Skeletal muscle tissue (tissue), 4 donors: Measurements from ENCODE around the gene CSGALNACT2. TPM values are rescaled to one million over a fixed set of nuclear protein-coding genes. Genes with fewer than 3 reads are reported as not detected.
A peak's percentile ranks its signal among the peaks of the same experiment; 100 is the strongest.
"Not testable (repeated sequence)": the region's sequence is repeated elsewhere in the genome, so short reads cannot be mapped to it uniquely, and the experiment has no call there.

Experiments
- H3K27ac ChIP-seq: one replicate; pipeline ENCODE4 v1.7.0; 2013; ENCODE audit warnings: mild to moderate bottlenecking, low read depth, low read length, inconsistent platforms
- H3K27me3 ChIP-seq, 3 donors: one replicate each; pipeline ENCODE4 v1.7.0; 2013; ENCODE audit warnings: low read length in 3 of 3; ENCODE audit not compliant: control insufficient read depth in 3 of 3, insufficient read depth in 3 of 3
- H3K36me3 ChIP-seq, 3 donors: one replicate each; pipeline ENCODE4 v1.7.0; 2013; ENCODE audit warnings: low read length in 3 of 3; ENCODE audit not compliant: control insufficient read depth in 3 of 3, insufficient read depth in 3 of 3
- H3K4me1 ChIP-seq, 3 donors: one replicate each; pipeline ENCODE4 v1.7.0; 2013; ENCODE audit warnings: low read length in 3 of 3, mild to moderate bottlenecking in 3 of 3; ENCODE audit not compliant: control insufficient read depth in 3 of 3, insufficient read depth in 3 of 3
- H3K4me3 ChIP-seq, 3 donors: one replicate each; pipeline ENCODE4 v1.7.0; 2013; ENCODE audit warnings: low read length in 3 of 3
- H3K9ac ChIP-seq, 3 donors: one replicate each; pipeline ENCODE4 v1.7.0; 2013; ENCODE audit warnings: low read length in 3 of 3, mild to moderate bottlenecking in 3 of 3, moderate library complexity in 2 of 3, low read depth in 1 of 3
- H3K9me3 ChIP-seq, 3 donors: one replicate each; pipeline ENCODE4 v1.7.0; 2013; ENCODE audit warnings: low read length in 3 of 3; ENCODE audit not compliant: control insufficient read depth in 3 of 3
- total RNA-seq: library from RNA; depleted of rRNA; stranded (reverse); fragments of >200 nt; gene quantifications from one replicate; pipeline ENCODE4 v1.2.3, GENCODE V29; 2014
- donor health status: Osteomylitis.

The CSGALNACT2 gene
- total RNA-seq, 1 donor from 2014 or later = 24.0 TPM

DNA sequence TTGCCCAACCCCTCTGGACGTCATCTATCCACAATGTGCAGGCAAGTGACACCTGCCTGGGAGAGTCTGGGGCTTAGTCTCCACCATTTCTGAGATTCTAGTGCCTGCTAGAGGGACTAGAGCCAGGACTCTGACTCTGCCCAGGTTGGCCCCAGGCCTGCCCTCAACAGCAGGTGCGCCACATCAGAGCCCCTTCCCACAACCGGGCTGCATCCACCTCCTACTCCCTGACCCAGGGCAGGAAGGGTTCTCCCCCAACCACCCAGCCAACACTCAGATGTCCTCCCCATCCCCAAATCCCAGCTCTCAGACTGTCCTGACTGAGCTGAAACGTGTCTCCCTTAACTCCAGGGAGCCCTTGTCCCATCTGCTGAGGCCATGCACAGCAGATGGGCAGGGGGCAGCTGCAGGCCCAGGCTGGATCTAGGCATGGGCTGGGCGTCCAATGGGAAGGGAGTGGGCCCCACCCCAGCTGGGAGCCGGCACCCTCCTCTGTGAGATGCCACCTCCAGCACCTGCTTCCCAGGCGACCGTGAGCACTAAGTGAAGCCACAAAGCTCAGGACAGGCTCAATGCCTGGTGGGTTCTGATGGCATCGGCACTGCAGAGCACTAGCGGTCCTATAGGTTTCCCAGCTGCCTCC is 79.4 kb downstream of the CSGALNACT2 start:
- Histone ChIP-seq H3K27ac (no peak overlapping the region), H3K4me1 (peaks cover 0 to 4% (median 2%) of the 10 kb centered on the region in 3 donors), H3K9me3 (no peaks in the 10 kb centered on the region), H3K9ac (peak overlapping the region in 1 of 3 donors; percentile 16), H3K27me3 (peaks cover 3 to 34% (median 17%) of the 10 kb centered on the region in 3 donors), H3K4me3 (no peak overlapping the region), H3K36me3 (no peaks in the 10 kb centered on the region)

GRCh38 chr10:43218206-43218950 is 80.1 kb downstream of the CSGALNACT2 start:
- Histone ChIP-seq H3K4me1 (peaks cover 0 to 4% (median 2%) of the 10 kb centered on the region in 3 donors), H3K27ac (no peak overlapping the region), H3K27me3 (peaks cover 3 to 34% (median 17%) of the 10 kb centered on the region in 3 donors), H3K9ac (peak overlapping the region in 1 of 3 donors; percentile 16), H3K36me3 (no peaks in the 10 kb centered on the region), H3K4me3 (no peak overlapping the region), H3K9me3 (no peaks in the 10 kb centered on the region)

DNA sequence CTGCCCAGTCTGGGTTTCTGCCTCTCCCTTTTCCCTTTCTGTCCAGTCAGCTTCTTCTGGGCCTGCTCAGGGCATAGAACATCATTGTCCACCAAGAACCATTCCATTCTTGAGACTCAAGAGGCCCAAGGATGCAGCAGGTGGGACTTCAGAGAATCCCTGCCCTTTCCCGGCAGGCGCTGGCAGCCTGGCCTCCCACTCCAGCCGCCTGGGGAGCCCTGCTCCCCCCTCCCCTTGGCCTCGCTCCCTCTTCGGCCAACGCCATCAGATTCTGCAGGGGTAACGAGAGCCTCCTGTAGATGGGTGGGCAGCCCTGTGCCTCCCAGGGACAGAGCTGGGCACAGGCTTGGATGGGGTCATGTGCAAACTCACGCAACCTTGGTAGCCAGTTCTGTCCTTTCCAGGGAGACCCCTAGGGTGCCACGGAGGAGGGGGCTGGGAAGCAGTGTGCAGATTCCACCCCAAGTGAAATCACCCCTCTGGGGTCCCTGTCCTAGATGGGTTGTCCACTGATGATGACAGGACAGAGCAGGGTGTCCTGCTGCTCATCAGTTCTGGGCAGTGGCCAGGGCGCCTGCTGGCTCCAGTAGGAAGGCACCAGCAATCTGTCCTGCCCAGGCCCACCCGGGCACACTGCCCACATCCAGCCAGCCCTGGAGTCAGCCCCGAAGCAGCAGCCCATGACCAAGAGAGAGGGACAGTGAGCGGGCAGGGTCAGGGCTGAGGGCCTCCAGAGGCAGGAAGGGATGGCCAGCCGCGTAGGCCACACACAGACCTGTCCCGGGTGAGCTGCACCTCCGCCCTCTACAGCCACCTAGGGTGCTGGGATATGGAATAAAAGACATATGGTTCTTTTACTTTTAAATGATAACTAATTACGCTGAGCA is 80.9 kb downstream of the CSGALNACT2 start:
- peaks cover 3 to 34% (median 17%) of the 10 kb centered on the region in 3 donors for H3K27me3 ChIP-seq
- no peaks in the 10 kb centered on the region for H3K9me3 ChIP-seq
- H3K4me1 ChIP-seq = peaks cover 0 to 4% (median 2%) of the 10 kb centered on the region in 3 donors
- no peak overlapping the region for H3K9ac ChIP-seq
- no peak overlapping the region for H3K27ac ChIP-seq
- no peak overlapping the region for H3K4me3 ChIP-seq
- no peaks in the 10 kb centered on the region for H3K36me3 ChIP-seq

- H3K27me3 ChIP-seq = peaks cover 3 to 34% (median 17%) of the 10 kb centered on the region in 3 donors
- H3K36me3 ChIP-seq = no peaks in the 10 kb centered on the region
- no peak overlapping the region for H3K9ac ChIP-seq
- no peak overlapping the region for H3K4me3 ChIP-seq
- H3K4me1 ChIP-seq = peaks cover 0 to 4% (median 2%) of the 10 kb centered on the region in 3 donors
- H3K9me3 ChIP-seq = no peaks in the 10 kb centered on the region
- no peak overlapping the region for H3K27ac ChIP-seq
Measured at GRCh38 chr10:43219848-43220247, 81.6 kb downstream of the CSGALNACT2 start.

- H3K4me1 ChIP-seq, H3K4me3 ChIP-seq, H3K27ac ChIP-seq, H3K9me3 ChIP-seq, H3K36me3 ChIP-seq, H3K9ac ChIP-seq: not testable (repeated sequence)
- H3K27me3 ChIP-seq = peaks cover 3 to 34% (median 17%) of the 10 kb centered on the region in 3 donors
Measured at GRCh38 chr10:43220251-43220650, 82.0 kb downstream of the CSGALNACT2 start.

GRCh38 chr10:43220657-43221418 is 82.6 kb downstream of the CSGALNACT2 start:
- Histone ChIP-seq H3K27me3 (peaks cover 3 to 34% (median 17%) of the 10 kb centered on the region in 3 donors), H3K9me3 (no peaks in the 10 kb centered on the region), H3K4me1 (no peaks in the 10 kb centered on the region), H3K9ac (no peak overlapping the region), H3K27ac (no peak overlapping the region), H3K4me3 (no peak overlapping the region), H3K36me3 (no peaks in the 10 kb centered on the region)

DNA sequence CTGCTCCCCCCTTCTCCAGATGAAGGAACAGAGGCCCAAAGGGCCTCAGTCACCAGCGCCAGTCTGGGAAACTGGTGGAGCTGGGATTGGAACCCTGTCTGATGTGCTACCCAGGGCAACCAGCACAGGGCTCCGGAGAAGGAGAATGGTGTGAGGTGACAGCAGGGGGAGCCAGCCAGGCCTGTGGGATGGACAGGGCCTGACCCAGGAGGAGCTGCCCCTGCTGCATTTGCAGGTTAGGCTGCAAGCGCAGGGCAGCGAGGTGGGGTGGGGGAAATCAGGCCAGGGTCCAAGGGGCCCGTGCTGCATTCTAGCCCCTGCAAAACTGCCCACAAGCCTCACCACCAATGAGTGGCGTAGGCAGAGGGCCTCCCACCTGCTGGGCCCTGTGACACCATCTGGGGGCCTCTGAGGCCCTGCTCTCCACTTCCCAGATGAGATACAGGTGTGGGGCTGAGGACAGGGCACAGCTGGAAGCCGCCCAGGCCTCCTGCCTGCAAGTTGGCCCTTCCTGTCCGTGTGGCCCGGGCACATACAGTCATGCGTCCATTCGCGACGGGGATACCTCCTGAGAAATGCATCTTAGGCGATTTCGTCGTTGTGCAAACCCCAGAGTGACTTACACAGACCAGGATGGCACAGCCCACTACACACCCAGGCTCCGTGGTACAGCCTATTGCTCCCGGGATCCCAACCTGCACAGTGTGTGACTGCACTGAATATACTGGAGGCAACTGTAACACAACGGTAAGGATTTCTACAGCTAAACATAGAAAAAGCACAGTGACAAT is 83.4 kb downstream of the CSGALNACT2 start:
- H3K27me3 ChIP-seq = peaks cover 3 to 33% (median 17%) of the 10 kb centered on the region in 3 donors
- H3K36me3 ChIP-seq = no peaks in the 10 kb centered on the region
- H3K27ac ChIP-seq = no peak overlapping the region
- H3K4me1 ChIP-seq = no peaks in the 10 kb centered on the region
- H3K9ac ChIP-seq = no peak overlapping the region
- H3K4me3 ChIP-seq = no peak overlapping the region
- no peaks in the 10 kb centered on the region for H3K9me3 ChIP-seq

- peaks cover 3 to 35% (median 20%) of the 10 kb centered on the region in 3 donors for H3K27me3 ChIP-seq
- H3K9ac ChIP-seq = no peak overlapping the region
- no peaks in the 10 kb centered on the region for H3K4me1 ChIP-seq
- no peaks in the 10 kb centered on the region for H3K36me3 ChIP-seq
- no peak overlapping the region for H3K4me3 ChIP-seq
- H3K27ac ChIP-seq = no peak overlapping the region
- H3K9me3 ChIP-seq = no peaks in the 10 kb centered on the region
Measured at GRCh38 chr10:43222210-43222720, 84.0 kb downstream of the CSGALNACT2 start.
